D341Med (cell line): ENCODE results near the gene PIK3C2G.

Source experiments
- DNase-seq: peaks from one replicate; pipeline ENCODE4 v3.0.0; 2012; ENCODE audit warnings: low spot score

PIK3C2G gene

DNA sequence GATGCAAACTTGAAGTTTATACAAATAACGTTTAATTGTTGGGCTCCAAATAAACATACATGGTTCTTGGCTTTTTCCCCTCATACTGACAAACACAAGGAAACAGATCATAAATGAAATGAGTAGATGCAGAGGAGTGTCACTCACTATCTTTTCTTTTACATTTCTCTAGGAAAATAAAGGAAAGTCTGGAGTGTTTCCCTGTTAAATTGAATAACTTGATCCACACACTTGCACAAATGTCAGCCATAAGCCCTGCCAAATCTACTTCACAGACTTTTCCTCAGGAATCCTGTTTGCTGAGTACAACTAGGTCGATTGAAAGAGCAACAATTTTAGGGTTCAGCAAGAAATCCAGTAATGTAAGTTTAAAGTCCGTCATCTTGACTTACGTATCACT lies 301.2 kb downstream of the PIK3C2G start:
- DNase-seq, result no peak

DNA sequence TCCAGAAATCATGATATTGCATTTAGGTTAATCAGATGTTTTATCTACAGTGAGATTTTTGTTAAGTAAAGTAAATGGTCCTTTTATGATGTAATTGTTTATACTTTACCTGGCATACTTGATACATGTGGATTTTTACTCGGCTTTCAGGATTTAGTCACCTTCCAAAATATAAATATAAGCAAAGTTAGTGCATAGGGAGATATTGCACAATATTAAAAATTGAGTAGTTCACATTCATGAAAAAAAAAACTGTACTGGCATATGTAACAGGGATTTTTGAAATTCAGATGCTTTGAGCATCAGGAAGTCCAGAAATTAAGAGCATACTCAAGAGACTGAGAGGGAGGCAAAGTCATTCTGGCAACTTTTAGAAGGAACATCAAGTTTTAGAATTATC lies 303.0 kb downstream of the PIK3C2G start:
- DNase-seq, result no peak

DNA sequence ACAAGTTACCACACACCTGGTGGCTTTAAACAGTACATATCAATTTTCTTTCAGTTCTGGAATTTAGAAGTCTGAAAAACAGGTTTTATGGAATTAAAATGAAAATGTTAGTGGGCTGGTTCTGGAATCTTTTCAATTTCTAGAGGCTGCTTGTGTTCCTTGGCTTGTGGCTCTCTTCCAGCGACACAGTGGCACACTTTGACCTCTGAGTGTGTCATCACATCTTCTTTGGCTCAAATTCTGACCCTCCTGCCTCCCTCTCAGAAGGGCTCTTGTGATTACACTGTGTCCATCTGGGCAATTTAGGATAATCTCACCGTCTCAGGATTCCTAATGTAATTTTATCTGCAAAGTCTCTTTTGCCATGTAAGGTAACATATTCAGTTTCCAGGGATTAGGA lies 306.5 kb downstream of the PIK3C2G start:
- no peak for DNase-seq

DNA sequence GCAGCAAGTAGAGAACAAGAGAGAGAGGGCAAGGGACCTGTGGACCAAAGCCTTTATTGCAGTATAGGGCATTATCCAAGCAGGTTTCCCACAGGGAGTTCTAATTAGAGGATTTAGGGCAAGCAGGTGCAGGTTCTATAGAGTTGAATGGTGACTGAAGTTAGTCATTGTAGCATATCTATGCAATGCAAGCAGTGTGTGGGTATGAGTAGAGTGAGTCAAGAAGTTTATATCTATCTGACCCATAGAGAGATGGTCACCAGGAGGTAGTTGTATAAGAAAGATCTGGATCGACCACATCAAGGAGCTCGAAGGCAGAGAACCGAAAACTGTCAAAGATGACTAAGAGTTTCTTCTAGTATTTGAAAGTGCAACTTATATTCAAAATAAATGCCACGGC lies 309.2 kb downstream of the PIK3C2G start:
- no peak for DNase-seq

DNA sequence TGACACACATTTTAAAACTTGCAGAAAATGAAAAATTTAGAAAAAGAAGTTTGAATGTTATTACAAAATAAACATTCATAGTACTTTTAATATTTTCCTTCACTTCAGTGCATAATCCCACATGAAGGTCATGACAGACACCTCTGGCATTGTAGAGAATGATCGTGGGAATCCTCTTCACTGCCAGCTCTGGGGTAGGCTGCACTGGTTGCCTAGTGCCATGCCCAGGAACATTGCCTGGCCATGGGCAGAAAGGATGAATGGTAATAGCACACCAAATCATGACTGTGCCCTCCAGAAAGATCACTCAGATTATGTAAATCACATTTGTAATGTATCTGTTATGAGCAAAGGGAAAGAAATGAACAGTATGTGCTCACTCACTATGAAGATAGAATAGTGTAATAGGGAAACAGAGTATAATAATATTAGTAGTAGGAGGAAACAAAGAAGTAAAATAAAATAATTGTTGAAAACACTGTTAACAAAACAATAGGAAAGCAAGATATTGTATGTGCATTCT lies 314.8 kb downstream of the PIK3C2G start:
- DNase-seq, result no peak

DNA sequence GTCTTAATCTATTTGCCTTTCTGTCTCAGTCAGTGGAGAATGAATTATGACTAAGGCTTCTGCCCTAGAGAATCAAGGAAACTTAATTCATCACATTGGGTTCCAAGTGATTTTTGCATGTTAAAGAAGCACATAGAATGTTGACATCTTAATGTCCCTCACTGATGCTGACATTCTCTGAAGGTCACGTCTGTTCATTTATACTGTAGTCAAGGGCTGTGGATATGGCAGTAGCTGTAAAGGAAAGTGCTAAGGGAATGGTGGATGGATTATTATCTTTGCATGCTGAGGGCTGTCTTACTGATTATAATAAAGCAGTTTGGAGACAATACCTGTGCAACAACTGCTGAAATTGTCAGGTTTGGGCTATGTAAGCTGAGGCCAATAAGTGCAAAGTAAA lies 315.3 kb downstream of the PIK3C2G start:
- DNase-seq, result no peak

DNA sequence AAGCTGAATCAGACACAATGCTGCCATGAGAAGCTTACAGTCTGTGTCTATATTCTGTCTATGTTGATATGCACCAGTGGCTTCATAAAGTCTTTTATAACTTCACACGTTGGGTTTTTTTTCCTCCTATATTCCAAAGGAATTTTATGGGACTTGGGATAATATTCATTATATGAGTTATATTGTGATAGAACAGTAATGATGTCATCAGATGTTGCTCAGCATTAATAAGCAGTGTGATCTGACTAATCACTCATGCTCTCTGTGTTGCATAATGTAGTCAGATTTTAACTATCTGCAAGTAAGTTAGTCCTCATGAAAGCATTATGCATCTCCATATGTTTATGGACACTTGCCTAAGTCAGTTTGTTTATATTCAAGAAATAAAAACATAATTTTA lies 316.9 kb downstream of the PIK3C2G start:
- no peak for DNase-seq

DNA sequence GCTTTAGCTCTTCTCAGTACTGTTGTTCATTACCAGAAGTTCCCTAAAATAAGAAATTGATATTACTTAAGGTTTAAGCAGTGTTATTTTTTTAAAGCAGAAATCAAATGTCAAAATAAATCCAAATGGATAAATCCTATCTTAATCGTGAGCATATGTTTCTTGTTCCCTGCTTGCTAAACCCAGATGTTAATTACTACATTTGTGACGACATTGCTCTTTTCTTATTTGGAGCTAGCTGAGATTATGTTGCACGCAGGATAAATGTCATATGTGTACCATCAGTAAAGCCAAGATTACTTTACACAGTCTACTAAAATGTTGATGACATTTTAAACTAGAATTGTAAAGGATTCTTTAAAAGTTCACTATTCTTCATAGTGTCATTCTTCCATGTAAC lies 319.0 kb downstream of the PIK3C2G start:
- DNase-seq, result no peak

DNA sequence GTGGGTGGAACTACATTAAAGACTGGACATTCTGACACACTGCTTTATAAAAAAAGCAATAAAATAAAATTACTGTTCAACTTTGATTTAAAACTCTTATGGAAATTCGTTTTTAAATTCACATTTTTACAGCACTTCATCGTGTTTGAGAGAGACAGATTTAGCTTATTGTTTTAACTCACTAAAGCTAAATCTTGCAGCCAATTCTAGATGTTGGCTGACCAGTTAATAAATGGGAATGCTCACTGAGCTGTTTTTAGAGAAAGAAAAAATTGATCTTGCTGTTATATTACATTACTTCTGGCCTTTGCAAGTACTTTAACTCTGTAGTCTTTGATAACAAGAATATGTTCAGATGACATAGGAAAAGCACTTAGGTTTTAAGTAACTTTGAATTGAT lies 319.4 kb downstream of the PIK3C2G start:
- no peak for DNase-seq

DNA sequence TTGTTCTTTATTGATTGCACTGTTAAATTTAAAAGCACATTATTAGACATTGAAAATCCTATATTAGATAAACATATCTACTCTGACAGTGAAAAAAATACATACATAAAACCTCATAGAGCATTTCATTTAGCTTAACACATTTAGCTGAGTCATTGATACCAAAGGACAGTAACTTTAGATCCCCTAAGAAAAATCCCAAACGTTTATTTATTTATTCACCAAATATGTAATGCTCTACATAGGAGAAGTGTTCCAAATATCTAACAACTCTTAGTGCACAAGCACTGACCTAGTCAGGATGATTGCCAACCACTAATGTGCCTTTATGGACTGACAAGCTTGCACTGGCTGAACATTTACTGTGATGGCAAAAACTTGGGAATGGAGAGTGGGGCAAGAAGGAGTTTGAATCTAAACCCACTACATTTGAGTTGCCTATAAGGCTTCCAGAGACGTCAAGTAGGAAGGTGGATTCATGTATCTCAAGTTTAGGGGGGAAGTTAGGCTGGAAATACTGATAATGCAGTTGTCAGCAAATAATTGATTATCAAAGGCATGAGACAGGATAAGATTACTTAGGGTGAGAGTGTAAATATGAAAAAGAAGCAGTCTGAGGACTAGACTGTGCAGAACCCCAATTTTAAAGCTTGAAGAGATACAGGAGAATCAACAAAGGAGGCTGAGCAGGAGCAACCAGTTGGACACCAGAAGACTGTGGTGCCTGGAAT lies 320.1 kb downstream of the PIK3C2G start:
- DNase-seq, result no peak

DNA sequence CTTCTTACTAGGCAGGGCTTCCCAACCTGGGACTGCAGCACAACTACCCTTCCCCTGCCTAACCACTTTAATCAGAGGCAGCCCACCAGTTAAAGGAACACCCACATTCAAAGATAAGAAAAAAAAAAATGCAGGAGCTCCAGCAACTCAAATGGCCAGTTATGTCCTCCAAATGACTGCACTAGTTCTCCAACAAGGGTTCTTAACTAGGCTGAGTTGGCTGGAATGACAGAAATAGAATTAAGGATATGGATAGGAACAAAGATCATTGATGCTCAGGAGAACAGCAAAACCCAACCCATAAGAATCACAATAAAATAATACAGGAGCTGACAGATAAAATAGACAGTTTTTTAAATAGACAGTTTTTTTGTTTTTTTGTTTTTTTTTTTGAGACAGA lies 322.3 kb downstream of the PIK3C2G start:
- no peak for DNase-seq

DNA sequence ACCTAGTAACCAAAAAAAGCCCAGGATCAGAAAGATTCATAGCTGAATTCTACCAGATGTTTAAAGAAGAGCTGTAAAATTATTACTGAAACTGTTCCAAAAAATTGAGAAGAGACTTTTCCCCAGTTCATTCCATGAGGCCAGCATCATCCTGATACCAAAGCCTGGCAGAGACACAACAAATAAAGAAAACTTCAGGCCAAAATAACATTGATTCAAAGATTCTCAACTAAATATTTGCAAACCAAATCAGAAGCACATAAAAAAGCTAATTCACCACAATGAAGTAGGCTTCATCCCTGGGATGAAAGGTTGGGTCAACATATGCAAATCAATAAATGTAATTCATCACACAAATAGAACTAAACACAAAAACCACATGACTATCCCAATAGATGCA lies 325.3 kb downstream of the PIK3C2G start:
- no peak for DNase-seq

DNA sequence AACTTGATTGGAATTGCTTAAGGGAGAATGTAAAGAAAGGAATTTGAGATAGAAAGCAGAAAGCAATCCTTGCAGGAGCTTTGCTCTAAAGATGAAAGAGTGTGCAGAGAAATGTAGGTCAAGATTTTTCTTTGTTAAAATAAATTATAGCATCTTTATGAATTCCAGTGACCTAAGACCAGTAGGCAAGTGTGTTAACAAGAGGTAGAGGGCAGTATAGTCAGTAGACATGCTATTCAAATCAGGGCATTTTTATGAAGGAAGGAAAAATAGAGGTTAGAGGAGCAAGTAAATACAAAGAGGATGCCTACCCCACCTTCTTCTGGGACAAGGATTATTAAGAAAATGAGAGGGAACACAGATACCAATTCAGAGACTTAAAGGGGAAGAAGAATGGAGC lies 328.0 kb downstream of the PIK3C2G start:
- no peak for DNase-seq

DNA sequence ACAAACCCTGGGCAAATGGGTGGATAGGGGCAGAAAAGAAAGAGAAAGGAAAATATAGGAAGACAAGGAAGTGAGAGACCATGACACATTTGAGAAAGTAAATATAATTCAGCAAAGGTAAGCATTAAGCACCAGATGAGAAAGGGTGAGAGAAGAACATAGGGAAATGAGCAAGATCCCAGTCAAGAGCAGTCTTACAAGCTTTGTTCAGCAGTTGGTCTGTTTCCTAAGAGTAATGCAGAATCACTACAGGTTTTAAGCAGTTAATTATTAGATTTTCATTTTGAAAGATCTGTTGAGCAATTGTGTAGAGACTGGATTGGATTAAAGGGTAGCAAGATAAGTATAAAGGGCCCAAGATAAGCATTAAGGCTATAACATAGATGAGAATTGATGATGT lies 330.2 kb downstream of the PIK3C2G start:
- DNase-seq, result no peak

DNA sequence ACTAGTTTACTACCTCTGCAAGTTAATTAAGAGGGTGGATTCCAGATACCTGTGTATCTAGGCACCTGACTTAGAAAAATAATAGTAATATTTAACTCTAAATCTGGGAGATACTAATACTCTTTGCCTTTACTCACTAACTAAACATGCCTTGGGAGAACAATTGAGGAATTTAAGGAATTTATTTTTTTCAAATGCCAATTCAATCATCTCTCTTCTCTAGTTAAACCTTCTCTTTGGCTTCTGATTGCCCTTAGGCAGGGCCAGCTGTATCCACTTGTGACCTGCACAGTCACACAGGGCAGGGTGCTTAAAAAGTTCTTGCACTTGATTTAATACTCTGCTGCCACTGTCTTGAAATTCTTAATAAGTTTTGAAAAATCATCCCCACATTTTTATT lies 334.1 kb downstream of the PIK3C2G start:
- no peak for DNase-seq

DNA sequence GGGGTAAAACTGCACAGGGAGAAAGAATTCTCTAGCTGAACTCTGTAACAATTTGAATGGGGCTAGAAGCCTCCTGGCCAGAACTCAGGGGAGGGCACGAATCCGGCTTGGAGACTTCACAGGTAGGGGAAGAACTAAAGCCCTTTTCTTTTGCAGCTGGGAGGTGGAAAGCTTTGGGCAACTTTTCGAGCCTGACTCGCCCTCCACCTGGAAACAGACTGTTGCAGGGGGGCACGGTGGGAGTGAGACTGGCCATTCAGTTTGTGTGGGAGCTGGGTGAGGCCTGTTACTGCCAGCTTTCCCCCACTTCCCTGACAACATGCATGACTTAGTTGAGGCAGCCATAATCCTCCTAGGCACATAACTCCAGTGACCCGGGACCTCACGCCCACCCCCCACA lies 340.6 kb downstream of the PIK3C2G start:
- no peak for DNase-seq

DNA sequence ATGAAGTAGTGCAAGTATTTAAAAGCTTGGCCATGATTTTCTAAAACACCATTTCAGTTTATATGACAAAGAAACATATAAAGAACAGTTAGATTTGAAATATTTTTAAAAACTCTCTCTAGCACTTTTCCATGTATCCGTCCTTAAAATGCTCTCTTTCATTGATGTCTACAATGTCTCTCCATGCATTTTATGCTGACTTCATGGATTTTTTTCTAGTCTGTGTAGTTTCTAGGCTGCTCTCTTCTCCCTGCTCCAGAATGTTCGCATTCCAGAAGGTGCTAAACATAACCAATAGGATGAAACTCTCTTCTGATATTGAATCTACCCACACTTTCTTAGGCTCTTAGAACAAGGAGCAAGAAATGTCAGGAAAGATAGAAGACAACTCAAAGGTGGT lies 351.7 kb downstream of the PIK3C2G start:
- DNase-seq, result no peak

DNA sequence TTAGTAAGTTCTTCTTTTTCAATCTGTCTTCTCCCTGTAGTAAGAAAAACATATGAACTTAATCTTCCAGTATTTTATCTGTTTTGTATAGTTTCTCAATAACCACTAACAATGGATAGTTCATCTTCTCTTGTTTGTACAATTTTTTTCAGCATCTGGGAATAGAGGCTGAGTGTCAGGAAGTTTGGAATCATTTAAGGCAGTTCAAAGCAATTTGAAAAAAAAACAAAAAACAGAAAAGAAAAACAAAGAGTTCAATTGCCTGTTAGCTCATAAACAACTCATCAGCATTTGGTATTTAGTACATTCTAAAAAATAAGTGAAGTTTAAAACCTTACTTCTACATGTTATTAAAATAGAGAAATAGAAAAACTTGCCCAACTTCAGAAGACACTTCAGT lies 359.7 kb downstream of the PIK3C2G start:
- no peak for DNase-seq

DNA sequence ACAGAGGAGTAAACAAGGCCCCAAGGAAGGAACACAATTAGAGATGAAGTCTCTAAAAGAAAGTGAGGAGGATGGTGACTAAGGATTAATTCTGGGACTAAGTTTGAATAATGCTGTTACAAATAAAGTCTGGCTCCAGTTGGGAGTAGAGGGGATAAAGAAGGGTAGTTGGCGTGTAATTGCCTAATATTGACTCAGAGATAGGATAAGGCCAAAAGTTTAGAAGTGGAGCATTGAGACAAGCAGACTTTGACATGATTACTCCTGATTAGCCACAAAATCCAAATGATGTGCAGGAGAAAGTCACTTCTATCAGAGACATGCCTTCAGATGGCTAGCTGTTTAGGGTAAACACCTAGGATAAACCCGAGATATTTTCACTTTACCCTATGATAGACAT lies 368.1 kb downstream of the PIK3C2G start:
- no peak for DNase-seq

DNA sequence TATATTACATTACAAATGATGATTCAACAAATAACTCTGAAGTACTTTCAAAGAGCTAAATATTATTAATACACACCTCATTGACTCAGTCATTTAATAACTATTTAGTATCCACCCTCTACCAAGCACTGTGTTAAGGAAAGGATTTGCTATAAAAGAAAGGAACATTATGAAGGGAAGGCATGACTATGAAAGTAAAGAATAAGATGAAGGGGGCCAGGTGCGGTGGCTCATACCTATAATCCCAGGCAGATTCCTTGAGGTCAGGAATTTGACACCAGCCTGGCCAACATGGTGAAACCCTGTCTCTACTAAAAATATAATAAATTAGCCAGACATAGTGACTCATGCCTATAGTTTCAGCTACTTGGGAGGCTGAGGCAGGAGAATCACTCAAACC lies 368.6 kb downstream of the PIK3C2G start:
- DNase-seq, result no peak

DNA sequence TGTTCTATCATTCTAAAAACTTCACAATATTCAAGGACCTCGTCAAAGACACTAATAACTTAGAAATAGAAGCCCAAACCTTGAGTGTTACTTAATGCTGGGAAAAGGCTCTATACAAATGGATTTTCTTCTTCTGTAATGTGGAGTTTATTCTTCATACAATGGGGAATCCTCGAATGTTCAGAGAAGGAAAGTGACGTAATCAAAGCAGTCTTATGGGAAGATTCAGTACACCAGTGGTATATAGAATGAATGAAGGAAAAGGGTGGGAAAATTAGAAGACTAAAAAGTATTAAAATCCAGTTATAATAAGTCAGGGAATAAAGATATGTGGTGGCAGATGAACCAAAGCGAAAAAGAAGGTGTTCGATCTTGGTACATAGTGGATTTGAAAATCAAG lies 370.0 kb downstream of the PIK3C2G start:
- no peak for DNase-seq

DNA sequence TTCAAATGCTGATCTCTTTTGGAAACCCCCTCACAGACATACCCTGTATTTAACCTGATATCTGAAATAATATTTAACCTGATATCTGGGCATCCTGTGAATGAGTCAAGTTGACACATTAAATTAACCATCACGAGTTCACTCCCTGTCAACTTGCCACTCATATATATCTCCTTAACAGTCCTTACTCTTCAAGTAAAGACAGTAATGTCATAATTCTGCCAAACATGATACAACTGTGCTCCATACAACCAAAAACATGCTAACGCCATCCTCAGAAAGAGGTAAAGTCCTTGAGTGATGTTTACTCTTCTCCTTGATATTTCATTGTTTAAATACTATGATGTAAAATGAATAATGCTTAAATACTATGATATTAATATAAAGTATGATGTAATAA lies 371.5 kb downstream of the PIK3C2G start:
- DNase-seq, result no peak

DNA sequence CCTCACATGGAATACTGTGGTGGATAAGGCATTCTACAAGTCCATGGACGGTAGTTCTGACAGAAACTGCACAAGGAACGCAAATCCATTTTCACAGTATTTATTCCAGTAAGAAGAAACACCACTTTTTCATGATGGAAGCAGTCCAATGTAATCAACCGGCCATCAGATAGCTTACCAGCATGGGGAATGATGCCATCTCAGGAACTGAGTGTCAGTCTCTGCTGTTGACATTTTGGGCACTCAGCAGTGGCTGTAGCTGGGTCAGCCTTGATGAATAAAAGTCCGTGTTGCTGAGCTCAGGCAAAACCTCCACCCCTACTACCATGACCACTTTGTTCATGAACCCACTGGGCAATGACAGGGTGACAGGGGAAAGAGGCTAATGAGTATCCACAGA lies 373.1 kb downstream of the PIK3C2G start:
- no peak for DNase-seq

DNA sequence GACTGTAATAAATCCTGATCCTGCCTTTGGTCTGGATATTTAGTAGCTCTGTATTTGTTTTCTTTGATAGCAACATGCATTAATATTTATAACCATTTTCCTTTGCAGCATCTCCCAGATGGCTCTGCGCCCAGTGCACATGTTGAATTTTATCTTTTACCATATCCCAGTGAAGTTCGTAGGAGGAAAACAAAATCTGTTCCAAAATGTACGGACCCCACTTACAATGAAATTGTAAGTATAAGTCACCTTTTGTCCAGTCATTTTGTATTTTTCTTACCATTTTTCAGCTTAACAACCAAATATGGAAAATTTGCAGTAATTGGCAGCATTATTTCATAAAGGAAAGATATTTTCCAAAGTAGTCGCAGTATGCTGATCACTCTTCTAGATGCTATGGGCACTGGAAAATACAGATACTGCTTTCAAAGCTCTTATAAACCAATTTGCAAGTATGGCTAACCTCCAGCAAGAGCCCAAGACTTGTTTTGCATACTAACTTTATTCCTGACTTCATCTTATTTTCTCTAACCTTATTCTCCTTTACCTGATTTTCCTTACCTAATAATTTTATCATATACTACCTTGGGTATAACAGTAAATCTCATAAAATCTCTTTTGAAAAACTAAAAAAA lies 379.1 kb downstream of the PIK3C2G start:
- DNase-seq, result no peak
